Smooth muscle cell (in vitro differentiated cells): ENCODE data around the gene OPCML. TPM values are rescaled to one million over a fixed set of nuclear protein-coding genes. Genes with fewer than 3 reads are reported as not detected.

Source experiments
- DNase-seq: peaks from one replicate; lab custom pipeline; 2025; ENCODE audit not compliant: unreplicated experiment; lab: John Stamatoyannopoulos, UW
- H2AFZ ChIP-seq: fragments of 200-600 bp; sonication (generic); 2 replicates; pipeline ENCODE4 v1.6.0; 2016; ENCODE audit warnings: antibody characterized with exemption, low read depth, mild to moderate bottlenecking
- H3F3A ChIP-seq: fragments of 200-600 bp; sonication (generic); 2 replicates; pipeline ENCODE4 v1.6.0; 2017; ENCODE audit warnings: antibody characterized with exemption, low read depth
- H3K27ac ChIP-seq: fragments of 200-600 bp; sonication (generic); 2 replicates; pipeline ENCODE4 v1.5.1; 2016; ENCODE audit warnings: low read depth, mild to moderate bottlenecking
- H3K27me3 ChIP-seq: fragments of 200-600 bp; sonication (generic); 2 replicates; pipeline ENCODE4 v1.6.1; 2016; ENCODE audit warnings: low read depth, mild to moderate bottlenecking
- H3K36me3 ChIP-seq: fragments of 200-600 bp; sonication (generic); 2 replicates; pipeline ENCODE4 v1.5.1; 2016; ENCODE audit warnings: low read depth
- H3K4me1 ChIP-seq: fragments of 200-600 bp; sonication (generic); 2 replicates; pipeline ENCODE4 v1.5.1; 2016; ENCODE audit warnings: low read depth
- H3K4me2 ChIP-seq: fragments of 200-600 bp; sonication (generic); 2 replicates; pipeline ENCODE4 v1.6.0; 2016; ENCODE audit warnings: mild to moderate bottlenecking
- H3K4me3 ChIP-seq: fragments of 200-600 bp; sonication (generic); 2 replicates; pipeline ENCODE4 v1.5.1; 2016; ENCODE audit warnings: mild to moderate bottlenecking
- H3K79me2 ChIP-seq: fragments of 200-600 bp; sonication (generic); 2 replicates; pipeline ENCODE4 v1.6.0; 2016; ENCODE audit warnings: low read depth, mild to moderate bottlenecking
- H3K9ac ChIP-seq: fragments of 200-600 bp; sonication (generic); 2 replicates; pipeline ENCODE4 v1.6.0; 2016; ENCODE audit warnings: low read depth
- H3K9me3 ChIP-seq: fragments of 200-600 bp; sonication (generic); replicated peaks from 2 replicates; pipeline ENCODE4 v1.5.1; 2016; ENCODE audit warnings: low read depth
- H4K20me1 ChIP-seq: fragments of 200-600 bp; sonication (generic); 2 replicates; pipeline ENCODE4 v1.6.0; 2016; ENCODE audit warnings: low read depth
- CTCF ChIP-seq: fragments of 200-600 bp; sonication (generic); IDR thresholded peaks from 2 replicates; pipeline ENCODE4 v1.5.1; 2017; ENCODE audit warnings: borderline replicate concordance, mild to moderate bottlenecking, antibody characterized with exemption; ENCODE audit not compliant: insufficient read depth, poor library complexity, severe bottlenecking
- WGBS: methylation state at CpG from one replicate; pipeline ENCODE4 v1.1.7; 2016; ENCODE audit warnings: low lambda C conversion rate; 5-methylcytosine and 5-hydroxymethylcytosine counted together
- polyA plus RNA-seq: library from polyadenylated mRNA; unstranded; fragments of >200 nt; fragmentation: Nextera tagmentation; extraction: Ambion mirVana; gene quantifications from 2 replicates; pipeline ENCODE4 v1.2.1, GENCODE V29; 2016
- total RNA-seq: library from RNA; depleted of rRNA; stranded (reverse); fragments of >200 nt; gene quantifications from 2 replicates; pipeline ENCODE4 v1.2.3, GENCODE V29; 2014

Gene OPCML
- total and polyA plus RNA-seq, 2 experiments from 2014 or later: 0.42 to 0.58 TPM

DNA sequence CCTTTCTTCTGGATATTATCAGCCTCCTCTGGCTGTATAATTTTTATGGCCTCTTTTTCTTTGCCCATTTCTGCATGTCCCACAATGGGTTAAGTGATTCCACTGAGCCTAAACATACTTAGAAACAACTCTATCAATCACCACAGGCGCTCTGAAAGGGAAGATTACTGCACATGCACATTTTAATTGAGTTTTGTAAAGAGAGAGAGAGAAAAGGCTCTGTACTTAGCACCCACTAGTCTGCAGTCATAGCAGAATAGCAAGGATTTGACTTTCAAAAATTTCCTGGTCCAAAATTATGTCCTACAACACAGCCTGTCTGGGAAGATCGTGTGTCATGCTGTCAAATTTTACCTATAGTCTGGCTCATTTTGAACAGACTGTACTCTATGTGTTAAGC is 758.5 kb downstream of the OPCML start:
- 70% methylated on average over 2 of the region's 2 CpGs for WGBS
- Histone ChIP-seq H3K79me2 (no peaks in the 10 kb centered on the region), H3K4me1 (peaks cover 27% of the 10 kb centered on the region), H3K27ac (no peak overlapping the region), H3K4me2 (no peak overlapping the region), H3K27me3 (peaks cover 6% of the 10 kb centered on the region), H3K36me3 (no peaks in the 10 kb centered on the region), H3K9me3 (no peaks in the 10 kb centered on the region), H3F3A (no peaks in the 10 kb centered on the region), H3K9ac (no peak overlapping the region), H4K20me1 (no peaks in the 10 kb centered on the region), H3K4me3 (no peak overlapping the region), H2AFZ (no peak overlapping the region)
- TF ChIP-seq CTCF: no peak
- no peak for DNase-seq

DNA sequence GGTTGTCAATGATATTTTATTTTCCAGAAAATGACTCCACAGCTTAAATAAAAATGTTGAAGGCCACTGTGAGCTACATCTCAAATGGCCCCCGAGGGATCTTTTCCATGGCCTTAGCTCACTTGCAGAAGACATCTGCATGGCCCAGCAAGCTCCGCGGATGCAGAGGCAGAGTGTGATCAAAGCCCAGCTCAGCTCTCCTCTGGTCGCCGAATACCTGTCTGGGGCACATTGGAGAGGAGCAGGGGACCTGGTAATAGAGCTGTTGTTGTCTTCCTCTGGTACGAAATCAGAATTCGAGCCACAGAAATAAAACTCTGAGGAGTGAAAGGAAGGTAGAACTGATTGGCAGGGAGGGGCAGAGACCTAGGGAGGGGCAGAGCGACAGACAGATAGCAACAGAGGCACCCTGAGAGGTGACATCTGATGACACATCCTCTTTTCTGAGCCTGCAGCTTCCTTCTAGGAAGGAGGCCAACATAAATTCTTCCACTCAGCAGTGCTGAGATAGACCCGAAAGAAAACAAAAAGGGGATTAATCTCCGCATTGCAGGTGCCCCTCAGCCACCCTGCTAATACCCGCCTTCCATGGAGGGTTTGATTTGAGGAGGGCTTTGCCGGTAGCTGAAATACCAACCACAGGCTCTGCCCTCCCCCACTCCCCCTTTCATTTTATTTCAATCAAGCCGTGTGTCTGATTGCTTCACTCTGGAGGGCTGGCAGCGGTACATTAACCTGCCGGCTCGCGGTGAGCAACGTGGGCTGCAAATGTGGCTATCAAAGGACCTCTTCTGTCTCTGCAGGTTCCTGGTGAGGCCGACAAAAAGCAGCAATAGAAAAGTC is 759.4 kb downstream of the OPCML start:
- Histone ChIP-seq H3K27ac (no peak overlapping the region), H2AFZ (no peak overlapping the region), H3K9ac (no peak overlapping the region), H3K79me2 (no peaks in the 10 kb centered on the region), H3K36me3 (no peaks in the 10 kb centered on the region), H3K4me3 (no peak overlapping the region), H3F3A (no peaks in the 10 kb centered on the region), H3K4me2 (no peak overlapping the region), H3K27me3 (peaks cover 6% of the 10 kb centered on the region), H3K4me1 (peaks cover 24% of the 10 kb centered on the region), H4K20me1 (no peaks in the 10 kb centered on the region), H3K9me3 (no peaks in the 10 kb centered on the region)
- WGBS: 73% methylated on average over 19 of the region's 19 CpGs
- DNase-seq: no peak
- no peak for TF ChIP-seq CTCF

DNA sequence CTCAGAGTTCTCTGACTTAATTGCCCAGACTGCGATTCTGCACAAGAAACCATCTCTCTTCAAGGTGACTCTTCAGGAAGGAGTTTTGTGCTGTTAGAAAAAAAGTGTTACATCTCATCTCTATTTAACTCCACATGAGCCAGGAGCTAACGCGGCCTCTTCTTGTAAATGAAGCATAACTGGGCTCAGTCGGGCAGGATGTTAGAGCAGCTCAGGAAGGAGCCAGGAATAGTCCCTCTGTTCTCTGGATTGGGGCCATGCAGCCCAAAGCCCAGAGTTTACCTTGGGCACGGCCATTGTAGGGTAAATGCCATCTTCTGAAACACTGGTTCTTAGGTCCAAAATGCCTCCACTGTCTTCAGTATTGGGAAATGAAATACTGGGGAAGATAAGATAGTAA is 760.6 kb downstream of the OPCML start:
- H3F3A ChIP-seq: no peaks in the 10 kb centered on the region
- no peak overlapping the region for H2AFZ ChIP-seq
- H3K4me2 ChIP-seq: no peak overlapping the region
- H3K9me3 ChIP-seq: no peaks in the 10 kb centered on the region
- no peak overlapping the region for H3K27ac ChIP-seq
- 85% methylated on average over 5 of the region's 5 CpGs for WGBS
- H3K27me3 ChIP-seq: peaks cover 6% of the 10 kb centered on the region
- H3K9ac ChIP-seq: no peak overlapping the region
- peaks cover 18% of the 10 kb centered on the region for H3K4me1 ChIP-seq
- no peak overlapping the region for H3K4me3 ChIP-seq
- no peaks in the 10 kb centered on the region for H3K79me2 ChIP-seq
- H3K36me3 ChIP-seq: no peaks in the 10 kb centered on the region
- no peak for TF ChIP-seq CTCF
- no peaks in the 10 kb centered on the region for H4K20me1 ChIP-seq
- DNase-seq: no peak
